Measurements from ENCODE around the gene NUDT5. TPM values are rescaled to one million over a fixed set of nuclear protein-coding genes. Genes with fewer than 3 reads are reported as not detected.

NUDT5 gene
- total RNA-seq, 2 experiments from 2014 or later, result 55.7 to 105 TPM

DNA sequence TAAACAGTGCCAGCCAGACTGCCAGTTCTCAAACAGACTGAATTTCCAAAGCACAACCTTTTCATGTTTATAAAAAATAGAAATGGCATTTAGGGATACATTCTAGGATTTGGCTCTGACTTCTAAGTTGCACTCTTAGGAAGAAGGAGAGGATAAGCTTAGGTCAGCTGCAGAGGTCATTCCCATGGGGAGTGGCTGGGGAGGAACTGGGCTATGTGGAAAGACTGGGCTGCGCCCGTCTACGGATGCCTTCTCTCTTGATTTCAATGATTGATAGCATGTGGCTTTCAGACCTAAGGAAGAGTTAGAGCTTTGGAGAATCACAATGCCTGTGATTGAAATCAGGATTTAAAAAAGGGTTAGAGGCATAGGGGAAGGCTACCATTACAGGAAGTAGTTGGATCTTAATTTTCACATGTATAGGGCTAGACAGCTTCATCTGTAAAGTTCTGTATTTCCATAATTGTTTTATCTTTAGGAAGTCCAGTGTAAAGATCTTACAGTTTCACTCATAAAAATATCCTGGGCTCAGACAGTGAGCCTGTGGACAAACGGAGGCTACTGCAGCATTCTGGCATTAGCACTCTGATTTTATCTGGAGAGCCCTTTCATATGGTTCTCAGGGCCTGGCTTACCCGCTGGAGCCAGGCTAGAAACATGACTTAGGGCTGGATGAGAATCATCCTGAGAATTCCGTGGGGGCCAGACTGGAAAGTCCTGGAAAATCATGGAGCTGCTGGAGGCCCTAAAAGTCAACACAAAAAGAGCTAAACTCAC, 29.5 kb downstream of the NUDT5 start:
- no peak overlapping the region for H3K4me3 ChIP-seq (ENCODE audit: low read depth, low read length, poor library complexity, severe bottlenecking)
- H3K36me3 ChIP-seq (ENCODE audit: insufficient read depth, low read length), result peaks cover 87% of the 10 kb centered on the region
- no peaks in the 10 kb centered on the region for H4K20me1 ChIP-seq (ENCODE audit: insufficient read depth, low read length)
- no peak overlapping the region for H3K27ac ChIP-seq (ENCODE audit: low read depth, low read length, poor library complexity, severe bottlenecking)
- no peaks in the 10 kb centered on the region for H3K4me1 ChIP-seq (ENCODE audit: insufficient read depth, low read length, poor library complexity, severe bottlenecking)
- intact Hi-C loops (cut with micrococcal nuclease; ENCODE audit: unreplicated experiment), result no loop called here
- no peak overlapping the region for H2AFZ ChIP-seq (ENCODE audit: low read length)
- H3K4me2 ChIP-seq (ENCODE audit: low read length), result no peak overlapping the region
- no peaks in the 10 kb centered on the region for H3K9me3 ChIP-seq (ENCODE audit: low read length)
- H3K9me2 ChIP-seq (ENCODE audit: insufficient read depth, low read length), result no peaks in the 10 kb centered on the region
- ChIA-PET CTCF (ENCODE audit: unreplicated experiment) (no interaction called here), POLR2A (interaction anchor here (0.8 kb wide), 1 partner anchor 31 kb away, joined by 3 read pairs; no protein-coding TSS in a partner anchor)
- no TSS peak for BruUV-seq (replicated peaks)
- TF ChIP-seq EZH2phosphoT487 (IDR thresholded peaks at IDR 0.05; ENCODE audit: borderline replicate concordance, low read depth, low read length), result no peak
- TF ChIP-seq, protein P1, sequence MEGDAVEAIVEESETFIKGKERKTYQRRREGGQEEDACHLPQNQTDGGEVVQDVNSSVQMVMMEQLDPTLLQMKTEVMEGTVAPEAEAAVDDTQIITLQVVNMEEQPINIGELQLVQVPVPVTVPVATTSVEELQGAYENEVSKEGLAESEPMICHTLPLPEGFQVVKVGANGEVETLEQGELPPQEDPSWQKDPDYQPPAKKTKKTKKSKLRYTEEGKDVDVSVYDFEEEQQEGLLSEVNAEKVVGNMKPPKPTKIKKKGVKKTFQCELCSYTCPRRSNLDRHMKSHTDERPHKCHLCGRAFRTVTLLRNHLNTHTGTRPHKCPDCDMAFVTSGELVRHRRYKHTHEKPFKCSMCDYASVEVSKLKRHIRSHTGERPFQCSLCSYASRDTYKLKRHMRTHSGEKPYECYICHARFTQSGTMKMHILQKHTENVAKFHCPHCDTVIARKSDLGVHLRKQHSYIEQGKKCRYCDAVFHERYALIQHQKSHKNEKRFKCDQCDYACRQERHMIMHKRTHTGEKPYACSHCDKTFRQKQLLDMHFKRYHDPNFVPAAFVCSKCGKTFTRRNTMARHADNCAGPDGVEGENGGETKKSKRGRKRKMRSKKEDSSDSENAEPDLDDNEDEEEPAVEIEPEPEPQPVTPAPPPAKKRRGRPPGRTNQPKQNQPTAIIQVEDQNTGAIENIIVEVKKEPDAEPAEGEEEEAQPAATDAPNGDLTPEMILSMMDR (conservative IDR thresholded peaks at IDR 0.05; ENCODE audit: low read length), result no peak
- DNase-seq (ENCODE audit: low spot score), result no peak
- H3K79me2 ChIP-seq (ENCODE audit: insufficient read depth, low read depth, low read length), result no peaks in the 10 kb centered on the region

DNA sequence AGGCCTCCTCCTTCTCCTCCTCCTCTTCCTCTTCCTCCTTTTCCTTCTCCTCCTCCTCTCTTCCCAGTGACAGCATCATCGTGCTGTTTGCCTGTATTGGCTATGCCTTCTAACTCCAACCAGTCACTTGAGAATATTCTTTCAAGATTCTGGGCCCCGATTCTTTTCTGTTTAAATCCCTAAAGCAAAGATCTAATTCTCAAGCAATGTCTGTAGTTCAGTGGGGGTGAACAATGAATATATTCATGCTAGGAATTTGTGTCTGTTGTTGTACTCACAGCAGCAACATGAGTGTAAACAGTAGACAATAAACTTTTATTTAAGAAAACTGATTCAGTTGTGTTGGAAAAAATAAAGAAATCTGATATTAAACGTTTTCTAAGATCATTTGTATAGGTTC, 30.7 kb downstream of the NUDT5 start:
- H3K9me3 ChIP-seq (ENCODE audit: low read length), result no peaks in the 10 kb centered on the region
- peaks cover 83% of the 10 kb centered on the region for H3K36me3 ChIP-seq (ENCODE audit: insufficient read depth, low read length)
- H2AFZ ChIP-seq (ENCODE audit: low read length), result no peak overlapping the region
- H3K79me2 ChIP-seq (ENCODE audit: insufficient read depth, low read depth, low read length), result no peaks in the 10 kb centered on the region
- H3K4me2 ChIP-seq (ENCODE audit: low read length), result no peak overlapping the region
- no peak overlapping the region for H3K27ac ChIP-seq (ENCODE audit: low read depth, low read length, poor library complexity, severe bottlenecking)
- no peak overlapping the region for H3K4me3 ChIP-seq (ENCODE audit: low read depth, low read length, poor library complexity, severe bottlenecking)
- CTCF ChIA-PET (ENCODE audit: unreplicated experiment), result no interaction called here
- TF ChIP-seq EZH2phosphoT487 (IDR thresholded peaks at IDR 0.05; ENCODE audit: borderline replicate concordance, low read depth, low read length), result no peak
- TF ChIP-seq, protein P1 (conservative IDR thresholded peaks at IDR 0.05; ENCODE audit: low read length), result no peak
- intact Hi-C loops (cut with micrococcal nuclease; ENCODE audit: unreplicated experiment), result no loop called here
- DNase-seq (ENCODE audit: low spot score), result no peak
- POLR2A ChIA-PET, result no interaction called here
- no peaks in the 10 kb centered on the region for H4K20me1 ChIP-seq (ENCODE audit: insufficient read depth, low read length)
- BruUV-seq (replicated peaks), result no TSS peak
- no peaks in the 10 kb centered on the region for H3K9me2 ChIP-seq (ENCODE audit: insufficient read depth, low read length)
- H3K4me1 ChIP-seq (ENCODE audit: insufficient read depth, low read length, poor library complexity, severe bottlenecking), result no peaks in the 10 kb centered on the region

DNA sequence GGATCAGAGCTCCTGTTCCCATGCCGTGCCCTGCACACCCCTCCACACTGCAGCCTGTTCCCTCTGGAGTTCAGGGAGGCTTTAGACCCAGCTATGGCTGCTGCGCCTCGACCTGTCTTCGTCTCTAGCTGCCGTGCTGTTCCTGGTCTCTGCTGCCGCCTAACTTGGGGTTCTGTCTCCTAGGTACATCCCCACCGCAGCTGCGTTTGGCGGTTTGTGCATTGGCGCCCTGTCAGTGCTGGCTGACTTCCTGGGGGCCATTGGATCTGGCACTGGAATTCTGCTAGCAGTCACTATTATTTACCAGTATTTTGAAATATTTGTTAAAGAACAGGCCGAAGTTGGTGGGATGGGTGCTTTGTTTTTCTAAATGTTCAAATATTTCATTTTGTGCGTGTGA, 31.6 kb downstream of the NUDT5 start:
- ChIA-PET POLR2A (interaction anchor here (0.7 kb wide), 1 partner anchor 1047 kb away, joined by 3 read pairs; no protein-coding TSS in a partner anchor), CTCF (ENCODE audit: unreplicated experiment) (no interaction called here)
- Histone ChIP-seq H4K20me1 (ENCODE audit: insufficient read depth, low read length) (no peaks in the 10 kb centered on the region), H3K4me1 (ENCODE audit: insufficient read depth, low read length, poor library complexity, severe bottlenecking) (no peaks in the 10 kb centered on the region), H3K36me3 (ENCODE audit: insufficient read depth, low read length) (peaks cover 83% of the 10 kb centered on the region), H3K4me3 (ENCODE audit: low read depth, low read length, poor library complexity, severe bottlenecking) (no peak overlapping the region), H3K9me3 (ENCODE audit: low read length) (no peaks in the 10 kb centered on the region), H3K9me2 (ENCODE audit: insufficient read depth, low read length) (no peaks in the 10 kb centered on the region), H3K4me2 (ENCODE audit: low read length) (no peak overlapping the region), H2AFZ (ENCODE audit: low read length) (no peak overlapping the region), H3K27ac (ENCODE audit: low read depth, low read length, poor library complexity, severe bottlenecking) (no peak overlapping the region), H3K79me2 (ENCODE audit: insufficient read depth, low read depth, low read length) (no peaks in the 10 kb centered on the region)
- no TSS peak for BruUV-seq (replicated peaks)
- DNase-seq (ENCODE audit: low spot score), result no peak
- TF ChIP-seq, protein P1 (conservative IDR thresholded peaks at IDR 0.05; ENCODE audit: low read length), result no peak
- TF ChIP-seq EZH2phosphoT487 (IDR thresholded peaks at IDR 0.05; ENCODE audit: borderline replicate concordance, low read depth, low read length), result no peak
- intact Hi-C loops (cut with micrococcal nuclease; ENCODE audit: unreplicated experiment), result no loop called here

Measured in OCI-LY7 (cell line).